Sigmoid colon (tissue), 7 donors: ENCODE measurements around the gene SCARF1. TPM values are rescaled to one million over a fixed set of nuclear protein-coding genes. Genes with fewer than 3 reads are reported as not detected.

Experiments used
- DNase-seq: peaks from one replicate; pipeline ENCODE4 v3.0.0-alpha.2; 2019
- H3K27ac ChIP-seq, 4 donors: fragments of 200-600 bp; sonication (generic); one replicate each; pipeline ENCODE4 v1.5.1; 2016 to 2019; ENCODE audit warnings: mild to moderate bottlenecking in 1 of 4
- H3K27me3 ChIP-seq, 3 donors: fragments of 200-600 bp; sonication (generic); one replicate each; pipeline ENCODE4 v1.5.1; 2019; ENCODE audit warnings: mild to moderate bottlenecking in 1 of 3
- H3K36me3 ChIP-seq, 4 donors: fragments of 200-600 bp; sonication (generic); one replicate each; pipeline ENCODE4 v1.5.1; 2016 to 2019
- H3K4me1 ChIP-seq, 4 donors: fragments of 200-600 bp; sonication (generic); one replicate each; pipeline ENCODE4 v1.5.1; 2017 to 2019
- H3K4me3 ChIP-seq, 4 donors: fragments of 200-600 bp; sonication (generic); one replicate each; pipeline ENCODE4 v1.5.1; 2017 to 2019; ENCODE audit warnings: mild to moderate bottlenecking in 2 of 4, moderate library complexity in 1 of 4
- H3K9me3 ChIP-seq, 4 donors: fragments of 200-600 bp in 3 of 4; sonication (generic) in 3 of 4; one replicate each; pipeline versions ENCODE4 v1.5.1 to v1.6.1; 2013 to 2019
- CTCF ChIP-seq, 4 experiments: fragments of 450-650 bp in 3 of 4; fragments of 200-600 bp in 1 of 4; IDR thresholded peaks; one replicate each; pipeline ENCODE4 v1.5.1; 2016 to 2019; ENCODE audit warnings: antibody characterized with exemption in 4 of 4, mild to moderate bottlenecking in 3 of 4, moderate library complexity in 2 of 4
- EP300 ChIP-seq, 4 donors: sonication (generic); formaldehyde crosslinking; IDR thresholded peaks; one replicate each; pipeline ENCODE4 v1.6.1; 2017; ENCODE audit warnings: antibody characterized with exemption in 4 of 4
- POLR2A ChIP-seq, 2 donors: fragments of 450-650 bp; IDR thresholded peaks; one replicate each; pipeline ENCODE4 v1.6.1; 2016; ENCODE audit warnings: antibody characterized with exemption in 2 of 2, mild to moderate bottlenecking in 2 of 2, moderate library complexity in 2 of 2
- POLR2AphosphoS5 ChIP-seq, 4 donors: sonication (generic); formaldehyde crosslinking; IDR thresholded peaks; one replicate each; pipeline ENCODE4 v1.6.1; 2017; ENCODE audit warnings: antibody characterized with exemption in 4 of 4
- WGBS, 2 donors: extraction: QIAGEN DNeasy Blood & Tissue Kit; methylation state at CpG; one replicate each; pipeline ENCODE4 v1.1.7; 2013; 5-methylcytosine and 5-hydroxymethylcytosine counted together
- intact Hi-C: fragments of 100-400 bp; cut with DNase I; formaldehyde crosslinking; loops from one replicate; pipeline ENCODE4 v1.15.1; 2023
- polyA plus RNA-seq, 3 donors: library from polyadenylated mRNA; stranded (reverse); fragments of 200-250 nt; gene quantifications; one replicate each; pipeline ENCODE4 v1.2.3, GENCODE V29; 2013
- total RNA-seq, 4 donors: library from RNA; depleted of rRNA; stranded (reverse); fragments of >200 nt; gene quantifications; one replicate each; pipeline ENCODE4 v1.1.0, GENCODE V29; 2016
- donor health status: healthy with polysubstance abuse.
- donor health status: Bipolar disorder and iron deficiency.
- donor health status: healthy.

SCARF1 gene
- total and polyA plus RNA-seq, 7 donors: 2.1 to 10.2 (median 5.4) TPM

GRCh38 chr17:1650731-1651558 is 5.4 kb upstream of the SCARF1 start:
- Histone ChIP-seq H3K27me3 (no peaks in the 10 kb centered on the region), H3K4me1 (peaks cover 0 to 42% (median 37%) of the 10 kb centered on the region in 4 donors), H3K36me3 (peaks cover 55 to 58% (median 57%) of the 10 kb centered on the region in 4 donors), H3K27ac (peak overlapping the region; percentile 100), H3K4me3 (no peak overlapping the region), H3K9me3 (no peaks in the 10 kb centered on the region)
- TF ChIP-seq EP300 (IDR thresholded peaks at IDR 0.05) (no peak), CTCF (IDR thresholded peaks at IDR 0.05) (no peak), POLR2A (IDR thresholded peaks at IDR 0.05) (no peak), POLR2AphosphoS5 (IDR thresholded peaks at IDR 0.05) (no peak)
- WGBS, 2 donors: 49 to 74% methylated on average over 22 of the region's 22 CpGs
- intact Hi-C loops: no loop called here
- no peak for DNase-seq

DNA sequence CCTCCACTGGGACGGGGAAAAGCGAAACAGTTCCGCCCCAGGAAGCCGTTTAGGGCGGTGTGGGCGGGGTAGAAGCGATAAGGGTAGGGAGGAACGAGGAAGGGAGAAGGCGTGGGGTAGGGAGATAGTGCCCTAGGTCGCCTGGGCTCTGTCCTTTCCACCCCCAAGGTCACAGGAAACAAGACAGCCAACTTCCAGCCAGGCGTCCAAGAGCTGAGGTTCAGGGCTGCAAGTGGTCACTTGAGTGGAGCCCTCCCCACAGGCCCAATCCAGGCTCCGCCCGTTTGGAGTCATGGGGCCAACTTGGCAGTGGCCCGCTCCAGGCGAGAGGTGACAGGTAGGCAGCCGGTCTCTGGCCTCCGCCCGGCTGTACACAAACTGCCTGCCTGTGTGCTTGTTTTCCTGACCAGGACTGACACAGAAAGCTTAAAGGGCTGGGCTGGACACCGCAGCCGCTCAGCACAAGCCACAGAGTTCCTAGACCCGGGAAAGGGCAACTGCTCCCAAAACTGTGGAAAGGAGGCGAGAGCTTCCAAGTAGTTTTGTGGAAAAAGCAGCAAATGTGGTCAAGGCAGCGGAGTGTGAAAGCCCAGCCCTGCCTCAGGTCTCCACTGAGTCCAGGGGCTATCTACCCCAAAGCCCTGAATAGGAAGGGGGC is 4.4 kb upstream of the SCARF1 start, which contains the start of gene RILP:
RILP (minus strand) TSS at position 23 of the 658 bp plus-strand sequence. CDS start 62 bp downstream, outside the sequence.
- Histone ChIP-seq H3K27me3 (no peaks in the 10 kb centered on the region), H3K9me3 (no peaks in the 10 kb centered on the region), H3K36me3 (peaks cover 45 to 49% (median 47%) of the 10 kb centered on the region in 4 donors), H3K4me3 (peak within 1 kb of the TSS; percentile 58 to 89 (median 84)), H3K27ac (peak within 1 kb of the TSS; percentile 100), H3K4me1 (peaks cover 0 to 44% (median 39%) of the 10 kb centered on the region in 4 donors)
- 11 to 26% methylated on average over 23 of the region's 23 CpGs for WGBS, 2 donors
- DNase-seq: peak; percentile 91
- TF ChIP-seq POLR2A (IDR thresholded peaks at IDR 0.05): peak in 1 of 2 donors; percentile 29
- no peak for TF ChIP-seq CTCF (IDR thresholded peaks at IDR 0.05)
- TF ChIP-seq EP300 (IDR thresholded peaks at IDR 0.05): no peak
- peak in 3 of 4 donors; percentile 47 to 71 (median 60) for TF ChIP-seq POLR2AphosphoS5 (IDR thresholded peaks at IDR 0.05)
- intact Hi-C loops: loop anchor here (1.0 to 5.0 kb wide), 4 partner anchors 34 to 383 kb away; partner anchors contain the start of gene PRPF8

GRCh38 chr17:1648963-1649843 is 3.7 kb upstream of the SCARF1 start:
- TF ChIP-seq POLR2AphosphoS5 (IDR thresholded peaks at IDR 0.05) (peak; percentile 67 to 90 (median 80)), CTCF (IDR thresholded peaks at IDR 0.05) (peak in 2 of 4 experiments; percentile 46 to 94), EP300 (IDR thresholded peaks at IDR 0.05) (no peak), POLR2A (IDR thresholded peaks at IDR 0.05) (peak in 1 of 2 donors; percentile 45)
- Histone ChIP-seq H3K27ac (peak overlapping the region; percentile 100), H3K4me1 (peaks cover 0 to 46% (median 40%) of the 10 kb centered on the region in 4 donors), H3K36me3 (peaks cover 37 to 41% (median 39%) of the 10 kb centered on the region in 4 donors), H3K27me3 (no peaks in the 10 kb centered on the region), H3K4me3 (peak overlapping the region; percentile 58 to 89 (median 84)), H3K9me3 (no peaks in the 10 kb centered on the region)
- 0 to 1% methylated on average over 100 of the region's 100 CpGs for WGBS, 2 donors
- intact Hi-C loops: loop anchor here (1.0 to 5.0 kb wide), 5 partner anchors 35 to 382 kb away; partner anchors contain the start of gene PRPF8
- DNase-seq: peak; percentile 97
